H9 (cell line): ENCODE results near the gene LAMC1. TPM values are rescaled to one million over a fixed set of nuclear protein-coding genes. Genes with fewer than 3 reads are reported as not detected.

Experiments
- DNase-seq: peaks from one replicate; pipeline ENCODE4 v3.0.0-alpha.2; 2017
- H2AFZ ChIP-seq: one replicate; pipeline ENCODE4 v1.6.1; 2013; ENCODE audit warnings: mild to moderate bottlenecking, low read length, control low read depth, moderate library complexity
- H2AK5ac ChIP-seq: 2 replicates; pipeline ENCODE4 v1.6.1; 2013; ENCODE audit warnings: low read length, control low read depth, mixed read lengths; ENCODE audit not compliant: insufficient read length
- H2BK120ac ChIP-seq: one replicate; pipeline ENCODE4 v1.6.1; 2013; ENCODE audit warnings: low read depth, mild to moderate bottlenecking, low read length, control low read depth, inconsistent platforms; ENCODE audit not compliant: poor library complexity, severe bottlenecking
- H2BK12ac ChIP-seq: 2 replicates; pipeline ENCODE4 v1.6.1; 2013; ENCODE audit warnings: low read length, control low read depth, mixed read lengths, low read depth; ENCODE audit not compliant: insufficient read length
- H2BK15ac ChIP-seq: 2 replicates; pipeline ENCODE4 v1.6.1; 2013; ENCODE audit warnings: low read depth, low read length, control low read depth
- H2BK20ac ChIP-seq: one replicate; pipeline ENCODE4 v1.6.1; 2013; ENCODE audit warnings: low read depth, mild to moderate bottlenecking, low read length, control low read depth, inconsistent platforms; ENCODE audit not compliant: poor library complexity, severe bottlenecking
- H2BK5ac ChIP-seq: 2 replicates; pipeline ENCODE4 v1.6.1; 2013; ENCODE audit warnings: low read length, control low read depth, mixed read lengths; ENCODE audit not compliant: insufficient read length
- H3K14ac ChIP-seq: 2 replicates; pipeline ENCODE4 v1.6.1; 2013; ENCODE audit warnings: low read length, control low read depth; ENCODE audit not compliant: insufficient read depth
- H3K18ac ChIP-seq: 2 replicates; pipeline ENCODE4 v1.6.1; 2013; ENCODE audit warnings: low read depth, mild to moderate bottlenecking, mixed read lengths, low read length, control low read depth; ENCODE audit not compliant: insufficient read length
- H3K23ac ChIP-seq: 2 replicates; pipeline ENCODE4 v1.6.1; 2013; ENCODE audit warnings: low read length, control low read depth, mixed read lengths, low read depth; ENCODE audit not compliant: insufficient read length
- H3K23me2 ChIP-seq: 2 replicates; pipeline ENCODE4 v1.6.1; 2013; ENCODE audit warnings: low read depth, mild to moderate bottlenecking, mixed read lengths, low read length, control low read depth; ENCODE audit not compliant: insufficient read length, poor library complexity, severe bottlenecking
- H3K27ac ChIP-seq: 2 replicates; pipeline ENCODE4 v1.5.1; 2013; ENCODE audit warnings: low read length, control low read depth, mixed read lengths, low read depth; ENCODE audit not compliant: insufficient read length
- H3K27me3 ChIP-seq: 2 replicates; pipeline ENCODE4 v1.6.1; 2013; ENCODE audit warnings: low read length, control low read depth, inconsistent platforms; ENCODE audit not compliant: insufficient read depth
- H3K4ac ChIP-seq: 2 replicates; pipeline ENCODE4 v1.6.1; 2013; ENCODE audit warnings: low read depth, mild to moderate bottlenecking, control low read depth, inconsistent platforms, low read length, moderate library complexity
- H3K4me1 ChIP-seq: 2 replicates; pipeline ENCODE4 v1.6.1; 2013; ENCODE audit warnings: low read length, control low read depth, inconsistent platforms; ENCODE audit not compliant: insufficient read depth
- H3K4me2 ChIP-seq: 2 replicates; pipeline ENCODE4 v1.6.1; 2013; ENCODE audit warnings: low read length, control low read depth, mixed read lengths; ENCODE audit not compliant: insufficient read length, insufficient read depth
- H3K56ac ChIP-seq: 2 replicates; pipeline ENCODE4 v1.6.1; 2013; ENCODE audit warnings: low read depth, mild to moderate bottlenecking, mixed read lengths, low read length, control low read depth; ENCODE audit not compliant: insufficient read length
- H3K79me1 ChIP-seq: 2 replicates; pipeline ENCODE4 v1.6.1; 2013; ENCODE audit warnings: low read depth, mild to moderate bottlenecking, moderate library complexity, low read length, control low read depth, inconsistent platforms; ENCODE audit not compliant: insufficient read depth, poor library complexity, severe bottlenecking
- H3K79me2 ChIP-seq: 2 replicates; pipeline ENCODE4 v1.6.1; 2013; ENCODE audit warnings: low read length, control low read depth, inconsistent platforms; ENCODE audit not compliant: insufficient read depth
- H3K9ac ChIP-seq: 2 replicates; pipeline ENCODE4 v1.6.1; 2013; ENCODE audit warnings: low read length, control low read depth, mixed read lengths; ENCODE audit not compliant: insufficient read length; ENCODE audit errors: extremely low read depth
- H3K9me3 ChIP-seq: one replicate; pipeline ENCODE4 v1.6.1; 2013; ENCODE audit warnings: low read depth, low read length, inconsistent platforms; ENCODE audit not compliant: control insufficient read depth
- H3T11ph ChIP-seq: one replicate; pipeline ENCODE4 v1.6.1; 2013; ENCODE audit warnings: mild to moderate bottlenecking, low read length, control low read depth, inconsistent platforms
- H4K20me1 ChIP-seq: one replicate; pipeline ENCODE4 v1.6.1; 2013; ENCODE audit not compliant: control insufficient read depth, insufficient read length, insufficient read depth
- H4K5ac ChIP-seq: 2 replicates; pipeline ENCODE4 v1.6.1; 2013; ENCODE audit warnings: low read depth, mild to moderate bottlenecking, mixed read lengths, low read length, control low read depth; ENCODE audit not compliant: insufficient read length
- H4K8ac ChIP-seq: replicated peaks from 2 replicates; pipeline ENCODE4 v1.6.1; 2013; ENCODE audit warnings: low read length, control low read depth, mixed read lengths, low read depth; ENCODE audit not compliant: insufficient read length
- H4K91ac ChIP-seq: 2 replicates; pipeline ENCODE4 v1.6.1; 2013; ENCODE audit warnings: low read depth, mild to moderate bottlenecking, moderate library complexity, mixed read lengths, low read length, control low read depth; ENCODE audit not compliant: insufficient read length
- H3K27ac Mint-ChIP-seq, 3 experiments: 2 replicates in 2 of 3; 3 replicates in 1 of 3; pipeline ENCODE4 v1.8.0; 2020 to 2021; ENCODE audit warnings: mixed read lengths in 3 of 3, mild to moderate bottlenecking in 1 of 3, moderate library complexity in 1 of 3
- H3K27me3 Mint-ChIP-seq: 2 replicates; pipeline ENCODE4 v1.8.0; 2021; ENCODE audit warnings: low read depth, mild to moderate bottlenecking, moderate library complexity, mixed read lengths
- H3K36me3 Mint-ChIP-seq, 3 experiments: 2 replicates in 2 of 3; 3 replicates in 1 of 3; pipeline ENCODE4 v1.8.0; 2020 to 2021; ENCODE audit warnings: low read depth in 3 of 3, mixed read lengths in 3 of 3; ENCODE audit not compliant: insufficient read depth in 1 of 3
- H3K4me1 Mint-ChIP-seq, 2 experiments: 2 replicates each; pipeline ENCODE4 v1.8.0; 2020; ENCODE audit warnings: mixed read lengths in 2 of 2
- H3K4me3 Mint-ChIP-seq, 2 experiments: 2 replicates in 1 of 2; 3 replicates in 1 of 2; pipeline ENCODE4 v1.8.0; 2020 to 2021; ENCODE audit warnings: mild to moderate bottlenecking in 2 of 2, mixed read lengths in 2 of 2, moderate library complexity in 1 of 2
- H3K9me3 Mint-ChIP-seq, 2 experiments: 2 replicates in 1 of 2; 3 replicates in 1 of 2; pipeline ENCODE4 v1.8.0; 2020; ENCODE audit warnings: mild to moderate bottlenecking in 2 of 2, mixed read lengths in 2 of 2, moderate library complexity in 1 of 2
- WGBS: extraction: QIAGEN DNeasy Blood & Tissue Kit; methylation state at CpG from one replicate; pipeline ENCODE4 v1.1.7; 2013; ENCODE audit warnings: missing lambda C conversion rate, low lambda C conversion rate, mixed read lengths; ENCODE audit not compliant: insufficient read length; ENCODE audit errors: extremely low coverage; 5-methylcytosine and 5-hydroxymethylcytosine counted together
- total RNA-seq: library from RNA; stranded (reverse); gene quantifications from 2 replicates; pipeline ENCODE4 v1.2.1, GENCODE V29; 2021
- TF ChIP-seq, protein P1 (sequence below): fragments of 200-600 bp; sonication (generic); conservative IDR thresholded peaks from 3 replicates; pipeline ENCODE4 v1.8.0; 2021; ENCODE audit warnings: antibody characterized with exemption, mild to moderate bottlenecking

LAMC1 gene
- total RNA-seq, 1 experiment from 2014 or later = 96.2 TPM

DNA sequence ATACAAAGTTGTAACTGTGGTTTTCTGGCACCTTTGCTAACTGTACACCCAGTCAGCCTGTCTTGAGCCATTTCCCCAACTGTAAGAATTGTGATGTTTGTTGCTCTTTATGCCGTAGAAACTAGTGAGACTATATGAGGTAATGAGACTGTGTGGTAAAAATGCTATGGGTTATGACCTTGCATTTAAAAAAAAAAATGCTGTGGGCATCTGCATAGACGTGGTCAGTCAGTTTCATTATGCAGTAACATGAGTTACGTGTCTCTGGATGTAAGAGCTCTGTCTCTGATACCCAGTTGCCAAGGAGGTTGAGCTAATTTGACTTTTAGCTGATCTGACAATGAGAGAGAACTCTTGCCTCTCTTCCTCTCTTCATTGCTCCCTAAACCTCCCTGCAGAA is 82.2 kb downstream of the LAMC1 start:
- no peaks in the 10 kb centered on the region for H3K79me2 ChIP-seq
- Mint-ChIP-seq H3K4me3 (no peak overlapping the region), H3K9me3 (no peaks in the 10 kb centered on the region)

More for the DNA sequence above, 82.2 kb downstream of the LAMC1 start:
- Mint-ChIP-seq H3K27ac (no peak overlapping the region), H3K4me1 (peaks cover 26 to 39% of the 10 kb centered on the region in 2 experiments), H3K36me3 (peaks cover 0 to 12% (median 0%) of the 10 kb centered on the region in 3 experiments; a peak in 3 of 7 replicates), H3K27me3 (no peaks in the 10 kb centered on the region)
- no peak overlapping the region for H2AK5ac ChIP-seq
- no peak overlapping the region for H2BK120ac ChIP-seq
- no CpG with 5 or more reads among the region's 3 CpGs for WGBS
- H3K18ac ChIP-seq = no peak overlapping the region
- H4K91ac ChIP-seq = no peak overlapping the region
- no peak overlapping the region for H3K9ac ChIP-seq
- H4K20me1 ChIP-seq = no peaks in the 10 kb centered on the region
- H3K23me2 ChIP-seq = no peaks in the 10 kb centered on the region
- H3K79me1 ChIP-seq = no peaks in the 10 kb centered on the region
- H3K14ac ChIP-seq = no peak overlapping the region
- H3K23ac ChIP-seq = no peak overlapping the region
- no peak overlapping the region for H2BK20ac ChIP-seq
- no peak overlapping the region for H3T11ph ChIP-seq
- no peak overlapping the region for H3K27ac ChIP-seq
- H3K56ac ChIP-seq = no peak overlapping the region
- no peak overlapping the region for H3K4ac ChIP-seq
- H3K4me1 ChIP-seq = peaks cover 17% of the 10 kb centered on the region
- no peak for DNase-seq
- no peak overlapping the region for H2BK15ac ChIP-seq
- no peak overlapping the region for H3K4me2 ChIP-seq
- no peak overlapping the region for H2BK5ac ChIP-seq
- H4K8ac ChIP-seq = no peak overlapping the region
- TF ChIP-seq, protein P1, sequence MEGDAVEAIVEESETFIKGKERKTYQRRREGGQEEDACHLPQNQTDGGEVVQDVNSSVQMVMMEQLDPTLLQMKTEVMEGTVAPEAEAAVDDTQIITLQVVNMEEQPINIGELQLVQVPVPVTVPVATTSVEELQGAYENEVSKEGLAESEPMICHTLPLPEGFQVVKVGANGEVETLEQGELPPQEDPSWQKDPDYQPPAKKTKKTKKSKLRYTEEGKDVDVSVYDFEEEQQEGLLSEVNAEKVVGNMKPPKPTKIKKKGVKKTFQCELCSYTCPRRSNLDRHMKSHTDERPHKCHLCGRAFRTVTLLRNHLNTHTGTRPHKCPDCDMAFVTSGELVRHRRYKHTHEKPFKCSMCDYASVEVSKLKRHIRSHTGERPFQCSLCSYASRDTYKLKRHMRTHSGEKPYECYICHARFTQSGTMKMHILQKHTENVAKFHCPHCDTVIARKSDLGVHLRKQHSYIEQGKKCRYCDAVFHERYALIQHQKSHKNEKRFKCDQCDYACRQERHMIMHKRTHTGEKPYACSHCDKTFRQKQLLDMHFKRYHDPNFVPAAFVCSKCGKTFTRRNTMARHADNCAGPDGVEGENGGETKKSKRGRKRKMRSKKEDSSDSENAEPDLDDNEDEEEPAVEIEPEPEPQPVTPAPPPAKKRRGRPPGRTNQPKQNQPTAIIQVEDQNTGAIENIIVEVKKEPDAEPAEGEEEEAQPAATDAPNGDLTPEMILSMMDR = no peak
- no peaks in the 10 kb centered on the region for H3K9me3 ChIP-seq
- H2AFZ ChIP-seq = no peak overlapping the region
- H4K5ac ChIP-seq = no peak overlapping the region
- no peak overlapping the region for H2BK12ac ChIP-seq
- H3K27me3 ChIP-seq = no peaks in the 10 kb centered on the region
